ENCODE results near the gene FUCA1. TPM values are rescaled to one million over a fixed set of nuclear protein-coding genes. Genes with fewer than 3 reads are reported as not detected.

Gene FUCA1
- total and polyA plus RNA-seq, 2 experiments from 2014 or later, result 11.5 to 13.3 TPM

DNA sequence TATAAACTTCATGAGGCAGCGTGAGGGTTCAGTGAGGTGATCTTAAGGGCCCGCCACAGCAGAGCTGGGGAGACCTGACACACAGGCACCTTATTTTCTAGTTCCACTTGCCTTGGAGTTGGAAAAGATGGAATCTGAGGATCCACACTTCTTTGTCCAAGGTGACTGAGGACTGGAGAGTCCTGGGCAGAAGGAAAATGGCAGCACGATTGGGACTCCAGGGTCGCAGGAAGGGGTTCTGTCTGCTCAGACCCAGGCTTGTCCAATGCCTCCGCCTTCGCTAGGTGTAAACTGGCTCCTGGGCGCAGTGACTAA, 68.9 kb downstream of the FUCA1 start:
- Histone ChIP-seq H2AFZ (0 out of 2 replicates have a peak overlapping the region, but pooled peaks have one; percentile 90), H3K9ac (peak overlapping the region; percentile 82; the same call in 1 of the 2 replicates), H3K9me3 (ENCODE audit: low read depth) (no peaks in the 10 kb centered on the region), H3K27ac (no peak overlapping the region; the same call in 1 of the 2 replicates), H3K4me2 (ENCODE audit: unreplicated experiment) (peak overlapping the region; percentile 88), H4K20me1 (ENCODE audit: insufficient read depth) (no peaks in the 10 kb centered on the region), H3K27me3 (replicated peaks; ENCODE audit: insufficient read depth) (no peaks in the 10 kb centered on the region), H3K4me1 (ENCODE audit: insufficient read depth) (peaks cover 7% of the 10 kb centered on the region; the same call in 1 of the 2 replicates), H3K79me2 (ENCODE audit: insufficient read depth) (no peaks in the 10 kb centered on the region), H3K36me3 (ENCODE audit: low read depth) (no peaks in the 10 kb centered on the region; the same call in 1 of the 2 replicates), H3K4me3 (peak overlapping the region; percentile 84; the same call in 1 of the 2 replicates), H3F3A (ENCODE audit: insufficient read depth) (peaks cover 4% of the 10 kb centered on the region; the same call in 1 of the 2 replicates), H3K9me2 (ENCODE audit: insufficient read depth) (no peaks in the 10 kb centered on the region)
- TF ChIP-seq EZH2 (IDR thresholded peaks at IDR 0.05; ENCODE audit: insufficient read depth, poor library complexity, severe bottlenecking), result no peak
- TF ChIP-seq EZH2phosphoT487 (IDR thresholded peaks at IDR 0.05; ENCODE audit: insufficient read depth, low read depth), result no peak
- WGBS, 2 experiments (ENCODE audit: low coverage in 1 of 2, low lambda C conversion rate in 2 of 2, missing lambda C conversion rate in 2 of 2), result 97 to 100% methylated on average over 7 of the region's 7 CpGs
- in situ Hi-C loops (cut with MboI), result no loop called here
- no peak for DNase-seq

DNA sequence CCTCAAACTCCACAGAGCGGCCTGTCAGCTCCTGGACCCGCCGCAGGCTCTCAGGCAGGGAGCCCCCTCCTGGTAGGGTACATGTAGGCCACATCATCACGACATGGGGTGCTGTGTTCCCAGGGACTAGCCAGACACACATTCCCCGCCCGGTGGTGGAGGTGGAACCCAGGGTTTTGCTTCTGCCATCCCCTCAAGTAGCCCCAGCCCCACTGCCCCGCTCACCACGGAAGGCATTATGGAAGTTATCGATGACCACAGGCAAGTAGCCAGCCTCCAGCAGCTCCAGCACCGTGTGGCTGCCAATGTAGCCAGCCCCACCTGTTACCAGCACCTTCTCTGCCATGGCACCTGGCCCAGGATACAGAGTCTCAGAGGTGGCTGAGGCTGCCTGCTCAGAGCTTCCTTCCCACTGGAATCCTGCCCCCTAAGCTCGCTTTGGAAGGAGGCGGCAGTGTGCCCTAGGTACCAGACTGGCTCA, 69.4 kb downstream of the FUCA1 start:
- Histone ChIP-seq H2AFZ (no peak overlapping the region), H3K27me3 (replicated peaks; ENCODE audit: insufficient read depth) (no peaks in the 10 kb centered on the region), H3K36me3 (ENCODE audit: low read depth) (no peaks in the 10 kb centered on the region; the same call in 1 of the 2 replicates), H3K4me2 (ENCODE audit: unreplicated experiment) (no peak overlapping the region), H3K9ac (no peak overlapping the region), H3K79me2 (ENCODE audit: insufficient read depth) (peaks cover 1% of the 10 kb centered on the region; the same call in 1 of the 2 replicates), H3K4me1 (ENCODE audit: insufficient read depth) (peaks cover 7% of the 10 kb centered on the region; the same call in 1 of the 2 replicates), H3F3A (ENCODE audit: insufficient read depth) (peaks cover 4% of the 10 kb centered on the region; the same call in 1 of the 2 replicates), H3K27ac (no peak overlapping the region), H3K9me2 (ENCODE audit: insufficient read depth) (no peaks in the 10 kb centered on the region), H4K20me1 (ENCODE audit: insufficient read depth) (no peaks in the 10 kb centered on the region), H3K9me3 (ENCODE audit: low read depth) (no peaks in the 10 kb centered on the region), H3K4me3 (no peak overlapping the region)
- peak; percentile 21 for DNase-seq
- in situ Hi-C loops (cut with MboI), result no loop called here
- no peak for TF ChIP-seq EZH2phosphoT487 (IDR thresholded peaks at IDR 0.05; ENCODE audit: insufficient read depth, low read depth)
- TF ChIP-seq EZH2 (IDR thresholded peaks at IDR 0.05; ENCODE audit: insufficient read depth, poor library complexity, severe bottlenecking), result no peak
- WGBS, 2 experiments (ENCODE audit: low coverage in 1 of 2, low lambda C conversion rate in 2 of 2, missing lambda C conversion rate in 2 of 2), result 93% methylated on average over 11 to 12 of the region's 12 CpGs

DNA sequence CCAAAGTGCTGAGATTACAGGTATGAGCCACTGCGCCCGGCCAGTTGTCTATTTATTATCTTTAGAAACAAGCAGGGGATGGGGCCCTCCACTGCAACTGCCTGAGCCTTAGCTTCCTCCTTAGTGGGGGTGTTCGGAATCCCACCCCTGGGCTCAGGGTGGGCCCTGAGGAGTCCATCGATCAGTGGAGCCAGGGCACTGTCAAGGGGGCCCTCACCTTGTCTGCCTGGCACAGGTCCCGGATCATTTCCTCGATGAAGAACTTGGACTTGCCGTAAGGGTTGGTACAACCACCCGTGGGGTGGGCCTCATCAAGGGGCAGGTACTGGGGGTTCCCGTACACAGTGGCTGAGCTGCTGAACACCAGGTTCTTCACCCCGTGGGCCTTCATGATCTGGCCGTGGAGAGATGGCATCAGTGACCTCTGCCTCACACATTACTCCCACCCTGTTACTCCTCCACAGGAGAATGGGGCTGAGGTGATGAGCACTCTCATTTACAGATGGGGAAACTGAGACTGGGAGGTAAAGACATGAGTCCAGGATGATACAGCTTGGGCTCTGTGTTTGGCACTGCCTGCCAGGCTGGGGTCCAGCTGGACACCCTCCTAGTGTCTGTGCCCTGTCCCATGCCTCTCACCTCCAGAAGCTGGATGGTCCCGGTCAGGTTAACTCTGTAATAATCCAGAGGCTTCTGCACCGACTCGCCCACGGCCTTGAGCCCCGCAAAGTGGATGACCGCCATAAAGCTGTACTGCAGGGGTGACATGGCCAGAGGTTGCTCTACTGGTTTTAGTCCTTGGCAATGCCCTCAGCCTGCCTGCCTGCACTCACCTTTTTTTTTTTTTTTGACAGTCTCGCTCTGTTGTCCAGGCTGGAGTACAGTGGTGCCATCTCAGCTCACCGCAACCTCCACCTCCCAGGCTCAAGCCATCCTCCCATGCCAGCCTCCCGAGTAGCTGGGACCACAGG, 70.3 kb downstream of the FUCA1 start:
- no peak overlapping the region for H3K27ac ChIP-seq
- no peaks in the 10 kb centered on the region for H3K9me2 ChIP-seq (ENCODE audit: insufficient read depth)
- H3K4me1 ChIP-seq (ENCODE audit: insufficient read depth), result peaks cover 7% of the 10 kb centered on the region; the same call in 1 of the 2 replicates
- no peaks in the 10 kb centered on the region for H3K9me3 ChIP-seq (ENCODE audit: low read depth)
- H3K36me3 ChIP-seq (ENCODE audit: low read depth), result no peaks in the 10 kb centered on the region; the same call in 1 of the 2 replicates
- H3K4me3 ChIP-seq, result no peak overlapping the region
- WGBS, 2 experiments (ENCODE audit: low coverage in 1 of 2, low lambda C conversion rate in 2 of 2, missing lambda C conversion rate in 2 of 2), result 81 to 83% methylated on average over 20 of the region's 20 CpGs
- H3K4me2 ChIP-seq (ENCODE audit: unreplicated experiment), result no peak overlapping the region
- no peak for DNase-seq
- H3K27me3 ChIP-seq (replicated peaks; ENCODE audit: insufficient read depth), result no peaks in the 10 kb centered on the region
- H2AFZ ChIP-seq, result no peak overlapping the region
- in situ Hi-C loops (cut with MboI), result no loop called here
- H3K9ac ChIP-seq, result no peak overlapping the region
- no peak for TF ChIP-seq EZH2 (IDR thresholded peaks at IDR 0.05; ENCODE audit: insufficient read depth, poor library complexity, severe bottlenecking)
- H3K79me2 ChIP-seq (ENCODE audit: insufficient read depth), result peaks cover 11% of the 10 kb centered on the region
- peaks cover 3% of the 10 kb centered on the region; the same call in 1 of the 2 replicates for H3F3A ChIP-seq (ENCODE audit: insufficient read depth)
- H4K20me1 ChIP-seq (ENCODE audit: insufficient read depth), result no peaks in the 10 kb centered on the region

DNA sequence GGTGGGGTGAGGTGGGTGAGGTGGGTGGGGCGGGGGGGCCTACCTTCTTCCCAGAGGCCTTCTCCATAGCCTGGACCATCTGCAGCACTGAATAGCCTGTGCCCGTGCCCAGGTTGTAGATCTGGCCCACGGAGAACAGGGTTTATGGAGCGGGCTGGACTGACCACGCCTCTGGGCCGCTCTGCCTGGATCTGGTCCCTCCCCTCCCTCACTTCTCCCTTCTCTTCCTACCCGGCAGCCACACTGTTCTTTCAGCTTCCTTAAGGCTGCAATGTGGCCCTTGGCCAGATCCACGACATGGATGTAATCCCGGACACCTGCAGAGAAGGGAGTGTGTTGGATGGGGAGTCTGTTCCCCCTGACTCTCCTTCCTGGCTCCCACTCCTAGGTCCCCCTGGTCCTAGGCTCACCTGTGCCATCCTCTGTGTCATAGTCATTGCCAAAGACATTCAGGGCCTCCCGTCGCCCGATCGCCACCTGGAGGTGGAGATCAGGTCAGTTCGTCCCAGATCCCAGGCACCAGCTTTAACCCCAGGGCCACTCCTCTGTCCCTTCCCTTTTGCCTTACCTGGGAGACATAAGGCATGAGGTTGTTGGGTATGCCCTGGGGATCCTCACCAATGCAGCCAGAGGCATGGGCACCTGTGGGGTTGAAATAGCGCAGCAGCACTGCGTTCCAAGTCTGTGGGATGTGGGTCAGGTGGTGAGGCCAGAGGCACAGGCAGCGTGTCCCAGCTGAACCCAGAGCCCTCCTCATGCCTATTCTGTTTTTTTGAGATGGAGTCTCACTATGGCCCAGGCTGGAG, 71.4 kb downstream of the FUCA1 start:
- no peak for DNase-seq
- WGBS, 2 experiments (ENCODE audit: low coverage in 1 of 2, low lambda C conversion rate in 2 of 2, missing lambda C conversion rate in 2 of 2), result 75 to 77% methylated on average over 16 to 17 of the region's 17 CpGs

More for the DNA sequence above, 71.4 kb downstream of the FUCA1 start:
- no peaks in the 10 kb centered on the region for H3K9me3 ChIP-seq (ENCODE audit: low read depth)
- H2AFZ ChIP-seq, result no peak overlapping the region
- no peak overlapping the region for H3K9ac ChIP-seq
- H3K27ac ChIP-seq, result no peak overlapping the region
- H3K9me2 ChIP-seq (ENCODE audit: insufficient read depth), result no peaks in the 10 kb centered on the region
- H3F3A ChIP-seq (ENCODE audit: insufficient read depth), result no peaks in the 10 kb centered on the region; the same call in 1 of the 2 replicates
- TF ChIP-seq EZH2phosphoT487 (IDR thresholded peaks at IDR 0.05; ENCODE audit: insufficient read depth, low read depth), result no peak
- no peak for TF ChIP-seq EZH2 (IDR thresholded peaks at IDR 0.05; ENCODE audit: insufficient read depth, poor library complexity, severe bottlenecking)
- no peak overlapping the region for H3K4me3 ChIP-seq
- H3K36me3 ChIP-seq (ENCODE audit: low read depth), result no peaks in the 10 kb centered on the region; the same call in 1 of the 2 replicates
- in situ Hi-C loops (cut with MboI), result no loop called here
- H3K27me3 ChIP-seq (replicated peaks; ENCODE audit: insufficient read depth), result no peaks in the 10 kb centered on the region
- no peaks in the 10 kb centered on the region for H4K20me1 ChIP-seq (ENCODE audit: insufficient read depth)
- no peak overlapping the region for H3K4me2 ChIP-seq (ENCODE audit: unreplicated experiment)
- peaks cover 22% of the 10 kb centered on the region for H3K79me2 ChIP-seq (ENCODE audit: insufficient read depth)
- peaks cover 7% of the 10 kb centered on the region; the same call in 1 of the 2 replicates for H3K4me1 ChIP-seq (ENCODE audit: insufficient read depth)
